Measurements from ENCODE around the gene PHF21B. TPM values are rescaled to one million over a fixed set of nuclear protein-coding genes. Genes with fewer than 3 reads are reported as not detected.

PHF21B gene
- total and polyA plus RNA-seq, 7 experiments from 2014 or later, result not detected

- Mint-ChIP-seq H3K36me3 (no peaks in the 10 kb centered on the region), H3K27ac (no peak overlapping the region), H3K4me3 (no peak overlapping the region), H3K9me3 (peaks cover 0 to 2% (median 0%) of the 10 kb centered on the region in 11 donors), H3K4me1 (no peaks in the 10 kb centered on the region), H3K27me3 (peaks cover 0 to 24% (median 7%) of the 10 kb centered on the region in 5 donors)
- no peaks in the 10 kb centered on the region for H3K4me1 ChIP-seq (ENCODE audit: control insufficient read depth in 2 of 2, insufficient read depth in 2 of 2, low read length in 2 of 2)
- H3K27me3 ChIP-seq (ENCODE audit: control insufficient read depth in 2 of 2, insufficient read depth in 2 of 2, low read length in 2 of 2), result no peaks in the 10 kb centered on the region
- DNase-seq, result no peak
- H3K27ac ChIP-seq (ENCODE audit: low read depth, low read length), result no peak overlapping the region
- H3K9me3 ChIP-seq (ENCODE audit: control insufficient read depth in 2 of 3, low read length in 3 of 3), result no peaks in the 10 kb centered on the region
- ChIA-PET CTCF (no interaction called here), POLR2A (no interaction called here)
- no peak for ATAC-seq
- no peaks in the 10 kb centered on the region for H3K36me3 ChIP-seq (ENCODE audit: control insufficient read depth in 2 of 3, insufficient read depth in 3 of 3, low read length in 3 of 3)
- no peak overlapping the region for H3K4me3 ChIP-seq (ENCODE audit: low read length)
- intact Hi-C loops (cut with micrococcal nuclease), result no loop called here
Observed at GRCh38 chr22:44941207-44941606, 68.6 kb downstream of the PHF21B start.

DNA sequence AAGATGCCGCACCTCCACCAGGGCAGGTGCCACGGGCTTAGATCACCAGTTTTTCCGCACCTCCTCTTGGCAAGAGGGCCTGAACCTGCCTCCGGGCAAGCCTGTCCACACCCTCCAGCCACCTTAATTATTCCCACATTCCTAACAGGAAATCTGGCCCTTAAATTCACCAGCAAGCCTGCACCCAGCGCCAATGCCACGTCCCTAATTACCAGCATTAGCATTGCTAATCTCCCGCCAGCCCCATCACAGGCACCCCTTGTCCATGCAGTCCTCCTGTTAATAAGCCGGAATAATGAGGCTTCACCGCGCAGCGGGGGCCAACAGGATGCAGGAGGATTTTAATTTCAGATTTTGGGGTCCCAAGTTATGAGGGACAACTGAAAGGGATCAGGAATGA, 69.7 kb downstream of the PHF21B start:
- CTCF ChIA-PET, result no interaction called here
- H3K36me3 ChIP-seq (ENCODE audit: control insufficient read depth in 2 of 3, insufficient read depth in 3 of 3, low read length in 3 of 3), result no peaks in the 10 kb centered on the region
- no peak for ATAC-seq
- H3K27me3 ChIP-seq (ENCODE audit: control insufficient read depth in 2 of 2, insufficient read depth in 2 of 2, low read length in 2 of 2), result no peaks in the 10 kb centered on the region
- no peak overlapping the region for H3K27ac ChIP-seq (ENCODE audit: low read depth, low read length)
- Mint-ChIP-seq H3K36me3 (no peaks in the 10 kb centered on the region), H3K4me3 (no peak overlapping the region), H3K4me1 (no peaks in the 10 kb centered on the region), H3K27ac (no peak overlapping the region), H3K9me3 (peaks cover 0 to 1% (median 0%) of the 10 kb centered on the region in 11 donors), H3K27me3 (peaks cover 0 to 24% (median 7%) of the 10 kb centered on the region in 5 donors)
- intact Hi-C loops (cut with micrococcal nuclease), result no loop called here
- H3K9me3 ChIP-seq (ENCODE audit: control insufficient read depth in 2 of 3, low read length in 3 of 3), result no peaks in the 10 kb centered on the region
- no peak for DNase-seq
- POLR2A ChIA-PET, result no interaction called here
- no peak overlapping the region for H3K4me3 ChIP-seq (ENCODE audit: low read length)
- no peaks in the 10 kb centered on the region for H3K4me1 ChIP-seq (ENCODE audit: control insufficient read depth in 2 of 2, insufficient read depth in 2 of 2, low read length in 2 of 2)

- Mint-ChIP-seq H3K27ac (no peak overlapping the region), H3K4me1 (no peaks in the 10 kb centered on the region), H3K4me3 (no peak overlapping the region), H3K9me3 (peaks cover 0 to 1% (median 0%) of the 10 kb centered on the region in 11 donors), H3K36me3 (no peaks in the 10 kb centered on the region), H3K27me3 (peaks cover 0 to 24% (median 7%) of the 10 kb centered on the region in 5 donors)
- Histone ChIP-seq H3K27me3 (ENCODE audit: control insufficient read depth in 2 of 2, insufficient read depth in 2 of 2, low read length in 2 of 2) (no peaks in the 10 kb centered on the region), H3K36me3 (ENCODE audit: control insufficient read depth in 2 of 3, insufficient read depth in 3 of 3, low read length in 3 of 3) (no peaks in the 10 kb centered on the region), H3K9me3 (ENCODE audit: control insufficient read depth in 2 of 3, low read length in 3 of 3) (no peaks in the 10 kb centered on the region), H3K4me3 (ENCODE audit: low read length) (no peak overlapping the region), H3K4me1 (ENCODE audit: control insufficient read depth in 2 of 2, insufficient read depth in 2 of 2, low read length in 2 of 2) (no peaks in the 10 kb centered on the region), H3K27ac (ENCODE audit: low read depth, low read length) (no peak overlapping the region)
- intact Hi-C loops (cut with micrococcal nuclease), result no loop called here
- DNase-seq (no peak), ATAC-seq (no peak)
- ChIA-PET POLR2A (no interaction called here), CTCF (no interaction called here)
Observed at GRCh38 chr22:44939451-44939850, 70.4 kb downstream of the PHF21B start.

- H3K9me3 ChIP-seq (ENCODE audit: control insufficient read depth in 2 of 3, low read length in 3 of 3), result no peaks in the 10 kb centered on the region
- Mint-ChIP-seq H3K4me1 (no peaks in the 10 kb centered on the region), H3K9me3 (peaks cover 0 to 1% (median 0%) of the 10 kb centered on the region in 11 donors), H3K36me3 (no peaks in the 10 kb centered on the region), H3K4me3 (no peak overlapping the region), H3K27me3 (peaks cover 0 to 24% (median 7%) of the 10 kb centered on the region in 5 donors), H3K27ac (no peak overlapping the region)
- no peak overlapping the region for H3K4me3 ChIP-seq (ENCODE audit: low read length)
- H3K36me3 ChIP-seq (ENCODE audit: control insufficient read depth in 2 of 3, insufficient read depth in 3 of 3, low read length in 3 of 3), result no peaks in the 10 kb centered on the region
- ChIA-PET POLR2A (no interaction called here), CTCF (no interaction called here)
- ATAC-seq (no peak), DNase-seq (no peak)
- no peak overlapping the region for H3K27ac ChIP-seq (ENCODE audit: low read depth, low read length)
- H3K4me1 ChIP-seq (ENCODE audit: control insufficient read depth in 2 of 2, insufficient read depth in 2 of 2, low read length in 2 of 2), result no peaks in the 10 kb centered on the region
- intact Hi-C loops (cut with micrococcal nuclease), result no loop called here
- H3K27me3 ChIP-seq (ENCODE audit: control insufficient read depth in 2 of 2, insufficient read depth in 2 of 2, low read length in 2 of 2), result no peaks in the 10 kb centered on the region
Observed at GRCh38 chr22:44938886-44939285, 70.9 kb downstream of the PHF21B start.

DNA sequence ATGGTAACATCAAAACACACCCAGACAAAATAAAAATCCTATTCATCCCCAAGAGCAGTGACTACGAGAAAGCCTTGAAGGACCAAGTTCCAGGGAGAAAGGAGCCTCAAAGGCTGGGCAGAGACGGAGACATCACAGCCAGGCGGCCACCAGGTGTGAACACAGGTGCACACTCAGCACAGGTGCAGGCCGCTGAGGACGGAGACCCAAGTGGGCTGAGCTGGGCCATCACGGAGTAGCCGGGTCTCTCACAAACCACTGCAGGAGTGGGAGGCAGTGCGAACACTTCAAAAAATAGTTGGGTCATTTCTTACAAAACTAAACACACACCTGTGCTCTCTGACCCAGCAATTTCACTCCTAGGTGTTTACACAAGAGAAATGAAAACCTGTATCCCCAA, 72.6 kb downstream of the PHF21B start:
- H3K4me1 ChIP-seq (ENCODE audit: control insufficient read depth in 2 of 2, insufficient read depth in 2 of 2, low read length in 2 of 2), result no peaks in the 10 kb centered on the region
- CTCF ChIA-PET, result no interaction called here
- H3K9me3 ChIP-seq (ENCODE audit: control insufficient read depth in 2 of 3, low read length in 3 of 3), result no peaks in the 10 kb centered on the region
- no peak overlapping the region for H3K27ac ChIP-seq (ENCODE audit: low read depth, low read length)
- H3K9me3 Mint-ChIP-seq, result peaks cover 0 to 1% (median 0%) of the 10 kb centered on the region in 11 donors
- no peak overlapping the region for H3K4me3 ChIP-seq (ENCODE audit: low read length)
- H3K36me3 Mint-ChIP-seq, result no peaks in the 10 kb centered on the region
- no peak overlapping the region for H3K4me3 Mint-ChIP-seq
- H3K36me3 ChIP-seq (ENCODE audit: control insufficient read depth in 2 of 3, insufficient read depth in 3 of 3, low read length in 3 of 3), result no peaks in the 10 kb centered on the region
- no peaks in the 10 kb centered on the region for H3K27me3 ChIP-seq (ENCODE audit: control insufficient read depth in 2 of 2, insufficient read depth in 2 of 2, low read length in 2 of 2)
- H3K27ac Mint-ChIP-seq, result no peak overlapping the region
- DNase-seq (no peak), ATAC-seq (no peak)
- intact Hi-C loops (cut with micrococcal nuclease), result no loop called here
- POLR2A ChIA-PET, result no interaction called here
- peaks cover 0 to 21% (median 7%) of the 10 kb centered on the region in 5 donors for H3K27me3 Mint-ChIP-seq
- H3K4me1 Mint-ChIP-seq, result no peaks in the 10 kb centered on the region

DNA sequence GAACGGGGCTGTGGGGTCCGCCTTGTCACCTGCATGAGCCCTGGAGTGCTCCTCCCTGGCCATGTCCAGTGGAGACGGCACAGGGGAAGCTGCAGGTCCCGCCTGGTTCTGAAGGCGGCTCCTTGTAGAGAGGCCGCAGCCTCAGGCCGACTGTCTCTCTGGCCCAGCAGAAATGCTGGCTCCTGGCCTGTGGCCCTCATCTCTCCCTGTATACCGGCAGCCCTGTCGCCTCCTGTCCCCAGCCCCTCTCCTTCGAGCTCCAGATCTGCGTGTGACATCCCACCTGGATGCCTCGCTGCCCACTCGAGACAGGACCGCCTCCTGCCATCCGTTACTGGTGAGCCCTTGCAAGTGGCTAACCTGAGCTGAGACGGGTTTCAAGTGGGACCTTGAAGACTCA, 73.6 kb downstream of the PHF21B start:
- no peaks in the 10 kb centered on the region for H3K9me3 ChIP-seq (ENCODE audit: control insufficient read depth in 2 of 3, low read length in 3 of 3)
- POLR2A ChIA-PET, result no interaction called here
- peaks cover 0 to 1% (median 0%) of the 10 kb centered on the region in 11 donors for H3K9me3 Mint-ChIP-seq
- H3K27ac Mint-ChIP-seq, result peak overlapping the region in 1 of 9 donors; percentile 22
- H3K36me3 ChIP-seq (ENCODE audit: control insufficient read depth in 2 of 3, insufficient read depth in 3 of 3, low read length in 3 of 3), result no peaks in the 10 kb centered on the region
- H3K4me1 Mint-ChIP-seq, result no peaks in the 10 kb centered on the region
- CTCF ChIA-PET, result no interaction called here
- H3K36me3 Mint-ChIP-seq, result no peaks in the 10 kb centered on the region
- no peak overlapping the region for H3K4me3 Mint-ChIP-seq
- no peak overlapping the region for H3K4me3 ChIP-seq (ENCODE audit: low read length)
- peaks cover 0 to 15% (median 7%) of the 10 kb centered on the region in 5 donors for H3K27me3 Mint-ChIP-seq
- H3K27ac ChIP-seq (ENCODE audit: low read depth, low read length), result no peak overlapping the region
- no peaks in the 10 kb centered on the region for H3K4me1 ChIP-seq (ENCODE audit: control insufficient read depth in 2 of 2, insufficient read depth in 2 of 2, low read length in 2 of 2)
- intact Hi-C loops (cut with micrococcal nuclease), result no loop called here
- ATAC-seq, result no peak
- H3K27me3 ChIP-seq (ENCODE audit: control insufficient read depth in 2 of 2, insufficient read depth in 2 of 2, low read length in 2 of 2), result no peaks in the 10 kb centered on the region
- DNase-seq, result no peak

- H3K9me3 Mint-ChIP-seq, result peaks cover 0 to 1% (median 0%) of the 10 kb centered on the region in 11 donors
- no peak overlapping the region for H3K4me3 Mint-ChIP-seq
- DNase-seq (no peak), ATAC-seq (no peak)
- H3K27me3 Mint-ChIP-seq, result peaks cover 0 to 11% (median 7%) of the 10 kb centered on the region in 5 donors
- H3K36me3 ChIP-seq (ENCODE audit: control insufficient read depth in 2 of 3, insufficient read depth in 3 of 3, low read length in 3 of 3), result no peaks in the 10 kb centered on the region
- no peaks in the 10 kb centered on the region for H3K27me3 ChIP-seq (ENCODE audit: control insufficient read depth in 2 of 2, insufficient read depth in 2 of 2, low read length in 2 of 2)
- no peaks in the 10 kb centered on the region for H3K36me3 Mint-ChIP-seq
- no peaks in the 10 kb centered on the region for H3K4me1 ChIP-seq (ENCODE audit: control insufficient read depth in 2 of 2, insufficient read depth in 2 of 2, low read length in 2 of 2)
- intact Hi-C loops (cut with micrococcal nuclease), result no loop called here
- no peak overlapping the region for H3K27ac ChIP-seq (ENCODE audit: low read depth, low read length)
- ChIA-PET POLR2A (no interaction called here), CTCF (no interaction called here)
- no peaks in the 10 kb centered on the region for H3K9me3 ChIP-seq (ENCODE audit: control insufficient read depth in 2 of 3, low read length in 3 of 3)
- no peaks in the 10 kb centered on the region for H3K4me1 Mint-ChIP-seq
- no peak overlapping the region for H3K27ac Mint-ChIP-seq
- H3K4me3 ChIP-seq (ENCODE audit: low read length), result no peak overlapping the region
Observed at GRCh38 chr22:44935724-44936123, 74.1 kb downstream of the PHF21B start.

Data from naive thymus-derived CD4-positive, alpha-beta T cell (primary cell).